Measurements from ENCODE around the gene EGFL7. TPM values are rescaled to one million over a fixed set of nuclear protein-coding genes. Genes with fewer than 3 reads are reported as not detected.
A peak's percentile ranks its signal among the peaks of the same experiment; 100 is the strongest.

The EGFL7 gene
- total RNA-seq, 1 experiment from 2014 or later, result 38.0 TPM

- H4K20me1 ChIP-seq (ENCODE audit: control insufficient read depth, insufficient read depth, insufficient read length), result peaks cover 7% of the 10 kb centered on the region
- peak overlapping the region in 1 of 3 experiments; percentile 23; a peak in 1 of 7 replicates for H3K27ac Mint-ChIP-seq
- H3K23me2 ChIP-seq (ENCODE audit: insufficient read length, low read depth, low read length, poor library complexity, severe bottlenecking), result no peaks in the 10 kb centered on the region
- H3K4ac ChIP-seq (ENCODE audit: low read depth, low read length), result no peak overlapping the region
- H3K27ac ChIP-seq (ENCODE audit: insufficient read length, low read depth, low read length), result no peak overlapping the region
- no peak overlapping the region for H2BK20ac ChIP-seq (ENCODE audit: low read depth, low read length, poor library complexity, severe bottlenecking)
- no peak overlapping the region for H4K8ac ChIP-seq (replicated peaks; ENCODE audit: insufficient read length, low read depth, low read length)
- no peak overlapping the region for H2BK15ac ChIP-seq (ENCODE audit: low read depth, low read length)
- no peak overlapping the region for H3K18ac ChIP-seq (ENCODE audit: insufficient read length, low read depth, low read length)
- no peaks in the 10 kb centered on the region for H3K9me3 ChIP-seq (ENCODE audit: control insufficient read depth, low read depth, low read length)
- H3K27me3 Mint-ChIP-seq (ENCODE audit: low read depth), result peaks cover 2% of the 10 kb centered on the region; the same call in 1 of the 2 replicates
- H3K9me3 Mint-ChIP-seq, result no peaks in the 10 kb centered on the region
- no peak overlapping the region for H4K91ac ChIP-seq (ENCODE audit: insufficient read length, low read depth, low read length)
- no peaks in the 10 kb centered on the region for H3K79me1 ChIP-seq (ENCODE audit: insufficient read depth, low read depth, low read length, poor library complexity, severe bottlenecking)
- no peak overlapping the region for H3K56ac ChIP-seq (ENCODE audit: insufficient read length, low read depth, low read length)
- no peak overlapping the region for H3K4me3 Mint-ChIP-seq
- H3K4me1 ChIP-seq (ENCODE audit: insufficient read depth, low read length), result no peaks in the 10 kb centered on the region
- no peak for DNase-seq
- H3T11ph ChIP-seq (ENCODE audit: low read length), result no peak overlapping the region
- no peak overlapping the region for H2BK120ac ChIP-seq (ENCODE audit: low read depth, low read length, poor library complexity, severe bottlenecking)
- H3K36me3 Mint-ChIP-seq (ENCODE audit: insufficient read depth in 1 of 3, low read depth in 3 of 3), result no peaks in the 10 kb centered on the region
- no peak overlapping the region for H3K9ac ChIP-seq (ENCODE audit: extremely low read depth, insufficient read length, low read length)
- H3K23ac ChIP-seq (ENCODE audit: insufficient read length, low read depth, low read length), result no peak overlapping the region
- H2AK5ac ChIP-seq (ENCODE audit: insufficient read length, low read length), result no peak overlapping the region
- no peak overlapping the region for H2BK12ac ChIP-seq (ENCODE audit: insufficient read length, low read depth, low read length)
- no peaks in the 10 kb centered on the region for H3K27me3 ChIP-seq (ENCODE audit: insufficient read depth, low read length)
- no peak overlapping the region for H4K5ac ChIP-seq (ENCODE audit: insufficient read length, low read depth, low read length)
- H3K4me2 ChIP-seq (ENCODE audit: insufficient read depth, insufficient read length, low read length), result no peak overlapping the region
- 0 out of 4 replicates have a peak, but pooled peaks cover 0 to 2% of the 10 kb centered on the region in 2 experiments for H3K4me1 Mint-ChIP-seq
- peak; percentile 34; the same call in 1 of the 3 replicates for TF ChIP-seq CTCF (conservative IDR thresholded peaks at IDR 0.05)
- H3K14ac ChIP-seq (ENCODE audit: insufficient read depth, low read length), result no peak overlapping the region
- no CpG with 5 or more reads among the region's 25 CpGs for WGBS (ENCODE audit: extremely low coverage, insufficient read length, low lambda C conversion rate)
- H2BK5ac ChIP-seq (ENCODE audit: insufficient read length, low read length), result no peak overlapping the region
- no peak overlapping the region for H2AFZ ChIP-seq (ENCODE audit: low read length)
- no peaks in the 10 kb centered on the region for H3K79me2 ChIP-seq (ENCODE audit: insufficient read depth, low read length)
Measured at GRCh38 chr9:136626740-136627642, 35.7 kb upstream of the EGFL7 start.

Measured in H9 (cell line).